Liver (tissue), 9 donors: ENCODE measurements around the gene XPR1. TPM values are rescaled to one million over a fixed set of nuclear protein-coding genes. Genes with fewer than 3 reads are reported as not detected.

ENCODE experiments used
- DNase-seq: peaks from one replicate; pipeline ENCODE4 v3.0.0-alpha.2; 2017; ENCODE audit warnings: low spot score
- H3K27ac ChIP-seq, 2 donors: one replicate each; pipeline ENCODE4 v1.7.0; 2013; ENCODE audit warnings: inconsistent platforms in 2 of 2, low read length in 2 of 2, control low read depth in 1 of 2, low read depth in 1 of 2, mild to moderate bottlenecking in 1 of 2
- H3K27me3 ChIP-seq, 4 donors: one replicate each; pipeline versions ENCODE4 v1.6.1 to v1.7.0; 2013; ENCODE audit warnings: low read length in 3 of 4, inconsistent platforms in 1 of 4, mild to moderate bottlenecking in 1 of 4, moderate library complexity in 1 of 4; ENCODE audit not compliant: control insufficient read depth in 4 of 4, insufficient read depth in 4 of 4
- H3K36me3 ChIP-seq, 4 donors: one replicate each; pipeline versions ENCODE4 v1.6.1 to v1.7.0; 2013; ENCODE audit warnings: low read length in 3 of 4, mild to moderate bottlenecking in 3 of 4, low read depth in 1 of 4, moderate library complexity in 1 of 4; ENCODE audit not compliant: control insufficient read depth in 4 of 4, insufficient read depth in 3 of 4
- H3K4me1 ChIP-seq, 4 donors: one replicate each; pipeline versions ENCODE4 v1.6.1 to v1.7.0; 2013; ENCODE audit warnings: low read length in 3 of 4, mild to moderate bottlenecking in 3 of 4, moderate library complexity in 1 of 4; ENCODE audit not compliant: control insufficient read depth in 4 of 4, insufficient read depth in 4 of 4
- H3K4me3 ChIP-seq, 3 donors: one replicate each; pipeline versions ENCODE4 v1.6.1 to v1.7.0; 2013; ENCODE audit warnings: low read length in 3 of 3, control low read depth in 1 of 3, low read depth in 1 of 3, mild to moderate bottlenecking in 1 of 3
- H3K9ac ChIP-seq, 2 donors: one replicate each; pipeline ENCODE4 v1.7.0; 2013; ENCODE audit warnings: low read length in 2 of 2, mild to moderate bottlenecking in 2 of 2, moderate library complexity in 2 of 2, control low read depth in 1 of 2, low read depth in 1 of 2
- H3K9me3 ChIP-seq, 4 donors: one replicate each; pipeline versions ENCODE4 v1.6.1 to v1.7.0; 2013; ENCODE audit warnings: low read length in 3 of 4; ENCODE audit not compliant: control insufficient read depth in 4 of 4
- EGR1 ChIP-seq, 2 donors: IDR thresholded peaks; 2 replicates each; pipeline ENCODE4 v1.6.1; 2016 to 2018; ENCODE audit warnings: antibody characterized with exemption in 2 of 2, low read depth in 2 of 2
- FOXA1 ChIP-seq: IDR thresholded peaks from 2 replicates; pipeline ENCODE4 v1.6.1; 2016; ENCODE audit warnings: antibody characterized with exemption
- FOXA2 ChIP-seq: IDR thresholded peaks from 2 replicates; pipeline ENCODE4 v1.6.1; 2016; ENCODE audit warnings: antibody characterized with exemption
- GABPA ChIP-seq, 2 donors: IDR thresholded peaks in 1 of 2; conservative IDR thresholded peaks in 1 of 2; 2 replicates each; pipeline ENCODE4 v1.6.1; 2016; ENCODE audit warnings: antibody characterized with exemption in 2 of 2, mild to moderate bottlenecking in 1 of 2, moderate library complexity in 1 of 2
- HNF4A ChIP-seq, 2 donors: conservative IDR thresholded peaks; 2 replicates each; pipeline ENCODE4 v1.6.1; 2016; ENCODE audit warnings: antibody characterized with exemption in 2 of 2, mild to moderate bottlenecking in 2 of 2
- HNF4G ChIP-seq: IDR thresholded peaks from 2 replicates; pipeline ENCODE4 v1.6.1; 2016; ENCODE audit warnings: antibody characterized with exemption
- JUND ChIP-seq, 2 donors: IDR thresholded peaks; 2 replicates each; pipeline ENCODE4 v1.6.1; 2016; ENCODE audit warnings: antibody characterized with exemption in 2 of 2
- MAX ChIP-seq: IDR thresholded peaks from 2 replicates; pipeline ENCODE4 v1.6.1; 2016; ENCODE audit warnings: antibody characterized with exemption
- RAD21 ChIP-seq, 2 donors: IDR thresholded peaks; 2 replicates each; pipeline ENCODE4 v1.6.1; 2016; ENCODE audit warnings: antibody characterized with exemption in 2 of 2, mild to moderate bottlenecking in 2 of 2
- SP1 ChIP-seq: IDR thresholded peaks from 2 replicates; pipeline ENCODE4 v1.6.1; 2018; ENCODE audit warnings: antibody characterized with exemption, mild to moderate bottlenecking
- YY1 ChIP-seq: IDR thresholded peaks from 2 replicates; pipeline ENCODE4 v1.6.1; 2016; ENCODE audit warnings: antibody characterized with exemption, mild to moderate bottlenecking
- WGBS: extraction: QIAGEN DNeasy Blood & Tissue Kit; methylation state at CpG from one replicate; pipeline ENCODE4 v1.1.7; 2013; 5-methylcytosine and 5-hydroxymethylcytosine counted together
- polyA plus RNA-seq, 2 donors: library from polyadenylated mRNA; stranded (reverse) in 1 of 2; unstranded in 1 of 2; fragments of 200-250 nt in 1 of 2; fragments of >200 nt in 1 of 2; fragmentation: Nextera tagmentation in 1 of 2; extraction: Ambion mirVana in 1 of 2; gene quantifications; one replicate each; pipeline versions ENCODE4 v1.2.1 to v1.2.3, GENCODE V29; 2013 to 2015
- total RNA-seq, 2 donors: library from RNA; depleted of rRNA; stranded (reverse); fragments of >200 nt; gene quantifications; one replicate each; pipeline ENCODE4 v1.2.3, GENCODE V29; 2014
- TF ChIP-seq, protein P1 (sequence below): IDR thresholded peaks from 2 replicates; pipeline ENCODE4 v1.6.1; 2016; ENCODE audit warnings: antibody characterized with exemption, mild to moderate bottlenecking
- TF ChIP-seq, protein P2 (sequence below): IDR thresholded peaks from 2 replicates; pipeline ENCODE4 v1.6.1; 2016; ENCODE audit warnings: antibody characterized with exemption
- donor health status: healthy.
- donor health status: healthy.
- donor health status: healthy.
- donor health status: healthy.
- donor health status: healthy.

The XPR1 gene
- total and polyA plus RNA-seq, 4 donors: 1.8 to 14.3 (median 5.9) TPM

GRCh38 chr1:180937012-180937372 is 305.2 kb downstream of the XPR1 start (continued):
- TF ChIP-seq, protein P1, sequence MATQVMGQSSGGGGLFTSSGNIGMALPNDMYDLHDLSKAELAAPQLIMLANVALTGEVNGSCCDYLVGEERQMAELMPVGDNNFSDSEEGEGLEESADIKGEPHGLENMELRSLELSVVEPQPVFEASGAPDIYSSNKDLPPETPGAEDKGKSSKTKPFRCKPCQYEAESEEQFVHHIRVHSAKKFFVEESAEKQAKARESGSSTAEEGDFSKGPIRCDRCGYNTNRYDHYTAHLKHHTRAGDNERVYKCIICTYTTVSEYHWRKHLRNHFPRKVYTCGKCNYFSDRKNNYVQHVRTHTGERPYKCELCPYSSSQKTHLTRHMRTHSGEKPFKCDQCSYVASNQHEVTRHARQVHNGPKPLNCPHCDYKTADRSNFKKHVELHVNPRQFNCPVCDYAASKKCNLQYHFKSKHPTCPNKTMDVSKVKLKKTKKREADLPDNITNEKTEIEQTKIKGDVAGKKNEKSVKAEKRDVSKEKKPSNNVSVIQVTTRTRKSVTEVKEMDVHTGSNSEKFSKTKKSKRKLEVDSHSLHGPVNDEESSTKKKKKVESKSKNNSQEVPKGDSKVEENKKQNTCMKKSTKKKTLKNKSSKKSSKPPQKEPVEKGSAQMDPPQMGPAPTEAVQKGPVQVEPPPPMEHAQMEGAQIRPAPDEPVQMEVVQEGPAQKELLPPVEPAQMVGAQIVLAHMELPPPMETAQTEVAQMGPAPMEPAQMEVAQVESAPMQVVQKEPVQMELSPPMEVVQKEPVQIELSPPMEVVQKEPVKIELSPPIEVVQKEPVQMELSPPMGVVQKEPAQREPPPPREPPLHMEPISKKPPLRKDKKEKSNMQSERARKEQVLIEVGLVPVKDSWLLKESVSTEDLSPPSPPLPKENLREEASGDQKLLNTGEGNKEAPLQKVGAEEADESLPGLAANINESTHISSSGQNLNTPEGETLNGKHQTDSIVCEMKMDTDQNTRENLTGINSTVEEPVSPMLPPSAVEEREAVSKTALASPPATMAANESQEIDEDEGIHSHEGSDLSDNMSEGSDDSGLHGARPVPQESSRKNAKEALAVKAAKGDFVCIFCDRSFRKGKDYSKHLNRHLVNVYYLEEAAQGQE: no peak
- TF ChIP-seq YY1 (no peak), RAD21 (IDR thresholded peaks at IDR 0.05) (no peak), FOXA2 (no peak), FOXA1 (no peak)
- TF ChIP-seq, protein P2, sequence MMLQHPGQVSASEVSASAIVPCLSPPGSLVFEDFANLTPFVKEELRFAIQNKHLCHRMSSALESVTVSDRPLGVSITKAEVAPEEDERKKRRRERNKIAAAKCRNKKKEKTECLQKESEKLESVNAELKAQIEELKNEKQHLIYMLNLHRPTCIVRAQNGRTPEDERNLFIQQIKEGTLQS: no peak

- Histone ChIP-seq H3K4me3 (no peak overlapping the region), H3K36me3 (no peaks in the 10 kb centered on the region), H3K27ac (no peak overlapping the region), H3K4me1 (peaks cover 0 to 5% (median 3%) of the 10 kb centered on the region in 4 donors), H3K9ac (no peak overlapping the region), H3K9me3 (no peaks in the 10 kb centered on the region), H3K27me3 (no peaks in the 10 kb centered on the region)
- 83% methylated on average over 9 of the region's 9 CpGs for WGBS
- TF ChIP-seq, protein P2: no peak
- no peak for TF ChIP-seq GABPA (IDR thresholded peaks at IDR 0.05 in 1 of 2, conservative IDR thresholded peaks at IDR 0.05 in 1 of 2)
- no peak for TF ChIP-seq RAD21 (IDR thresholded peaks at IDR 0.05)
- TF ChIP-seq HNF4A (conservative IDR thresholded peaks at IDR 0.05): no peak
- no peak for TF ChIP-seq SP1
- TF ChIP-seq JUND (IDR thresholded peaks at IDR 0.05): no peak
- TF ChIP-seq FOXA1: no peak
- no peak for TF ChIP-seq MAX
- no peak for DNase-seq
Measured at GRCh38 chr1:180937624-180938225, 305.9 kb downstream of the XPR1 start.

GRCh38 chr1:180939073-180939710 is 307.4 kb downstream of the XPR1 start:
- Histone ChIP-seq H3K9me3 (no peaks in the 10 kb centered on the region), H3K4me3 (no peak overlapping the region), H3K36me3 (no peaks in the 10 kb centered on the region), H3K9ac (no peak overlapping the region), H3K27ac (no peak overlapping the region), H3K4me1 (peaks cover 0 to 5% (median 3%) of the 10 kb centered on the region in 4 donors), H3K27me3 (no peaks in the 10 kb centered on the region)
- TF ChIP-seq HNF4A (conservative IDR thresholded peaks at IDR 0.05) (no peak), HNF4G (no peak), EGR1 (IDR thresholded peaks at IDR 0.05; ENCODE audit: low read depth in 2 of 2) (no peak), SP1 (no peak), FOXA2 (no peak), FOXA1 (no peak), YY1 (no peak)
- TF ChIP-seq, protein P2: no peak
- WGBS: 83% methylated on average over 9 of the region's 9 CpGs
- DNase-seq: no peak
